ENCODE results near the gene VAT1L. TPM values are rescaled to one million over a fixed set of nuclear protein-coding genes. Genes with fewer than 3 reads are reported as not detected.

VAT1L gene
- total RNA-seq, 6 experiments from 2014 or later = not detected

- Mint-ChIP-seq H3K27me3 (ENCODE audit: insufficient read depth) (peaks cover 3% of the 10 kb centered on the region; the same call in 1 of the 2 replicates), H3K4me1 (ENCODE audit: low read depth) (no peaks in the 10 kb centered on the region), H3K36me3 (ENCODE audit: low read depth) (no peaks in the 10 kb centered on the region), H3K27ac (no peak overlapping the region), H3K4me3 (no peak overlapping the region), H3K9me3 (peaks cover 46% of the 10 kb centered on the region)
- no peak for TF ChIP-seq CTCF (IDR thresholded peaks at IDR 0.05)
- DNase-seq = no peak
Observed at GRCh38 chr16:77767211-77767610, 21.2 kb upstream of the VAT1L start.

- H3K4me3 Mint-ChIP-seq = no peak overlapping the region
- peaks cover 44% of the 10 kb centered on the region for H3K9me3 Mint-ChIP-seq
- no peak for TF ChIP-seq CTCF (IDR thresholded peaks at IDR 0.05)
Observed at GRCh38 chr16:77767826-77768225, 20.5 kb upstream of the VAT1L start.

GRCh38 chr16:77775911-77776909 is 12.2 kb upstream of the VAT1L start:
- Mint-ChIP-seq H3K27me3 (ENCODE audit: insufficient read depth) (peaks cover 2% of the 10 kb centered on the region; the same call in 1 of the 2 replicates), H3K27ac (no peak overlapping the region), H3K9me3 (peaks cover 28% of the 10 kb centered on the region), H3K4me1 (ENCODE audit: low read depth) (no peaks in the 10 kb centered on the region), H3K36me3 (ENCODE audit: low read depth) (no peaks in the 10 kb centered on the region), H3K4me3 (no peak overlapping the region)
- no peak for TF ChIP-seq CTCF (IDR thresholded peaks at IDR 0.05)
- DNase-seq = no peak

More at GRCh38 chr16:77767826-77768225, 20.5 kb upstream of the VAT1L start:
- Mint-ChIP-seq H3K36me3 (ENCODE audit: low read depth) (no peaks in the 10 kb centered on the region), H3K4me1 (ENCODE audit: low read depth) (no peaks in the 10 kb centered on the region), H3K27ac (no peak overlapping the region), H3K27me3 (ENCODE audit: insufficient read depth) (peaks cover 3% of the 10 kb centered on the region; the same call in 1 of the 2 replicates)
- no peak for DNase-seq

GRCh38 chr16:77777745-77778144 is 10.6 kb upstream of the VAT1L start:
- Mint-ChIP-seq H3K9me3 (peaks cover 28% of the 10 kb centered on the region), H3K27me3 (ENCODE audit: insufficient read depth) (peaks cover 2% of the 10 kb centered on the region; the same call in 1 of the 2 replicates), H3K4me1 (ENCODE audit: low read depth) (no peaks in the 10 kb centered on the region), H3K27ac (no peak overlapping the region), H3K36me3 (ENCODE audit: low read depth) (no peaks in the 10 kb centered on the region), H3K4me3 (no peak overlapping the region)
- no peak for TF ChIP-seq CTCF (IDR thresholded peaks at IDR 0.05)
- DNase-seq = no peak

- H3K36me3 Mint-ChIP-seq (ENCODE audit: low read depth) = peaks cover 5% of the 10 kb centered on the region; the same call in 1 of the 2 replicates
- no peak overlapping the region for H3K27ac Mint-ChIP-seq
- peaks cover 28% of the 10 kb centered on the region for H3K9me3 Mint-ChIP-seq
- H3K4me3 Mint-ChIP-seq = no peak overlapping the region
- H3K27me3 Mint-ChIP-seq (ENCODE audit: insufficient read depth) = peaks cover 2% of the 10 kb centered on the region; the same call in 1 of the 2 replicates
- peak; percentile 24 for DNase-seq
- no peaks in the 10 kb centered on the region for H3K4me1 Mint-ChIP-seq (ENCODE audit: low read depth)
- TF ChIP-seq CTCF (IDR thresholded peaks at IDR 0.05) = no peak
Observed at GRCh38 chr16:77780378-77780837, 8.0 kb upstream of the VAT1L start.

All from HFFc6 (cell line).